ENCODE data around the gene CP. TPM values are rescaled to one million over a fixed set of nuclear protein-coding genes. Genes with fewer than 3 reads are reported as not detected.

Gene CP
- total and polyA plus RNA-seq, 2 of the 13 experiments (the other 11 are each of a cell fraction or from before 2014, with no cell fraction given): 42.6 to 789 TPM

DNA sequence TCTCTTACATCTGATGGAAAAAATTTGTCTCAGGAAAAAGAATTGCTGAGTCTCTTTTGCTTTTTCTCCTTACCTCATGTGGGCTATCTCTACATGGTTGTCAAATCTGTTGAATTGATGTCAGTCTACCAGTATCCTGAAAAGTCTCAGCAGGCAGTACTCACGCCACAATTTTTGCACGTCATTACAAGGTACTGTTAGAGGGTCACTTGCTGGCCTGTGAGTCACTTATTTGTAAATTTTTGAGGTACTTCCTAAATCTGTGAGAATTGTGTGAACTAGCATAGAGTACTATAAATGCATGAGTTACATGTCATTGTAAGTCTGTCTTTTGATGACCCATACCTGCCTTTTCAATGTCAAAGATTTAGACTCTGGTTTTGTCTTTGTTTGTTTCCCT lies 76.3 kb downstream of the CP start:
- no peaks in the 10 kb centered on the region for H3K9me3 ChIP-seq (ENCODE audit: low read length)
- H3K36me3 ChIP-seq (replicated peaks in 1 of 2; ENCODE audit: control insufficient read depth in 1 of 2, insufficient read depth in 2 of 2, low read length in 2 of 2): peaks cover 5 to 16% of the 10 kb centered on the region in 2 experiments; a peak in 4 of 5 replicates
- FAIRE-seq (no peak), DNase-seq (ENCODE audit: low spot score) (no peak), ATAC-seq (no peak)
- no peak overlapping the region for H3K4me2 ChIP-seq (ENCODE audit: low read depth, low read length)
- H3K4me3 ChIP-seq (replicated peaks in 1 of 3; ENCODE audit: insufficient read depth in 1 of 3, low read depth in 2 of 3, low read length in 3 of 3): no peak overlapping the region
- H3K79me2 ChIP-seq (ENCODE audit: insufficient read depth, low read length): no peaks in the 10 kb centered on the region
- H2AFZ ChIP-seq (ENCODE audit: low read length): no peak overlapping the region
- H3K4me1 ChIP-seq (ENCODE audit: insufficient read depth, low read length): no peaks in the 10 kb centered on the region
- no peaks in the 10 kb centered on the region for H3K27me3 ChIP-seq (ENCODE audit: control insufficient read depth in 1 of 2, insufficient read depth in 2 of 2, low read length in 2 of 2)
- no peak overlapping the region for H3K27ac ChIP-seq (ENCODE audit: extremely low read length, insufficient read depth, low read length)
- in situ Hi-C loops (cut with HindIII; ENCODE audit: extremely low pct_ligation_motif_present, low pct_unique_long_range_greater_than_20kb): no loop called here
- intact Hi-C loops (cut with micrococcal nuclease; ENCODE audit: unreplicated experiment): no loop called here
- no peak overlapping the region for H3K9ac ChIP-seq (ENCODE audit: insufficient read depth, low read depth, low read length)
- no TSS peak for BruUV-seq (replicated peaks)
- H4K20me1 ChIP-seq (ENCODE audit: insufficient read depth, low read length): no peaks in the 10 kb centered on the region
- CTCF ChIA-PET (ENCODE audit: low intra/inter-chr PET ratio, low total read pairs): no interaction called here
- TF ChIP-seq, protein P1, sequence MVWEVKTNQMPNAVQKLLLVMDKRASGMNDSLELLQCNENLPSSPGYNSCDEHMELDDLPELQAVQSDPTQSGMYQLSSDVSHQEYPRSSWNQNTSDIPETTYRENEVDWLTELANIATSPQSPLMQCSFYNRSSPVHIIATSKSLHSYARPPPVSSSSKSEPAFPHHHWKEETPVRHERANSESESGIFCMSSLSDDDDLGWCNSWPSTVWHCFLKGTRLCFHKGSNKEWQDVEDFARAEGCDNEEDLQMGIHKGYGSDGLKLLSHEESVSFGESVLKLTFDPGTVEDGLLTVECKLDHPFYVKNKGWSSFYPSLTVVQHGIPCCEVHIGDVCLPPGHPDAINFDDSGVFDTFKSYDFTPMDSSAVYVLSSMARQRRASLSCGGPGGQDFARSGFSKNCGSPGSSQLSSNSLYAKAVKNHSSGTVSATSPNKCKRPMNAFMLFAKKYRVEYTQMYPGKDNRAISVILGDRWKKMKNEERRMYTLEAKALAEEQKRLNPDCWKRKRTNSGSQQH (CRISPR knock-in tag; IDR thresholded peaks at IDR 0.05; ENCODE audit: low read depth): no peak
- TF ChIP-seq ATAD3A (CRISPR knock-in tag; IDR thresholded peaks at IDR 0.05): no peak
- TF ChIP-seq ZBTB21 (CRISPR knock-in tag; IDR thresholded peaks at IDR 0.05): no peak
- no peak for TF ChIP-seq ZNF205 (CRISPR knock-in tag; IDR thresholded peaks at IDR 0.05)
- no peak for TF ChIP-seq CREM (IDR thresholded peaks at IDR 0.05)
- TF ChIP-seq CREM (CRISPR knock-in tag; IDR thresholded peaks at IDR 0.05): no peak
- no peak for TF ChIP-seq RELA (CRISPR knock-in tag; IDR thresholded peaks at IDR 0.05)
- no peak for TF ChIP-seq MED13 (CRISPR knock-in tag; IDR thresholded peaks at IDR 0.05)
- no peak for TF ChIP-seq TEAD2 (CRISPR knock-in tag; IDR thresholded peaks at IDR 0.05)
- no peak for TF ChIP-seq KAT8 (CRISPR knock-in tag; IDR thresholded peaks at IDR 0.05)
- TF ChIP-seq BCL6 (CRISPR knock-in tag; IDR thresholded peaks at IDR 0.05): no peak
- TF ChIP-seq GFI1 (CRISPR knock-in tag; IDR thresholded peaks at IDR 0.05; ENCODE audit: borderline replicate concordance): no peak
- no peak for TF ChIP-seq ZNF414 (CRISPR knock-in tag; IDR thresholded peaks at IDR 0.05)
- no peak for TF ChIP-seq NR2F1 (CRISPR knock-in tag; IDR thresholded peaks at IDR 0.05)
- no peak for TF ChIP-seq FOXK2 (IDR thresholded peaks at IDR 0.05)
- TF ChIP-seq PLSCR1 (CRISPR knock-in tag; IDR thresholded peaks at IDR 0.05; ENCODE audit: borderline replicate concordance): no peak
- no peak for TF ChIP-seq ZNF354B (CRISPR knock-in tag; IDR thresholded peaks at IDR 0.05)
- POLR2A ChIA-PET: no interaction called here
- 100% methylated on average over 2 of the region's 2 CpGs for WGBS (ENCODE audit: low lambda C conversion rate)

All from HepG2 (cell line).